K562 (cell line): ENCODE data around the gene HIVEP1. TPM values are rescaled to one million over a fixed set of nuclear protein-coding genes. Genes with fewer than 3 reads are reported as not detected.

Source experiments
- ATAC-seq: fragments of 200-7000 bp; cut with Tn5 transposase; 3 replicates; pipeline ENCODE4 v1.9.1; 2020; ENCODE audit warnings: moderate library complexity
- BruUV-seq: library from RNA; stranded (reverse); fragments of 400-500 nt; replicated peaks from 2 replicates; lab custom pipeline; 2021; lab: Mats Ljungman, UMichigan
- CTCF ChIA-PET: fragments of 300-600 bp; formaldehyde crosslinking; extraction: SDS; loops from one replicate; lab custom pipeline; 2021; ENCODE audit warnings: low intra/inter-chr PET ratio; lab: Yijun Ruan, JAX
- POLR2A ChIA-PET: fragments of 300-600, 350-650 bp; sonication (Branson Sonifier 250); formaldehyde crosslinking; extraction: SDS; loops from one replicate; lab custom pipeline; 2021; ENCODE audit warnings: antibody characterized with exemption, inconsistent platforms; lab: Yijun Ruan, JAX
- DNase-seq, 4 experiments: peaks; one replicate each; pipeline versions ENCODE4 v3.0.0 to v3.0.0-alpha.2; 2011 to 2018; ENCODE audit warnings: low spot score in 3 of 4, mixed read lengths in 3 of 4; ENCODE audit errors: extremely low read depth in 1 of 4
- FAIRE-seq: peaks from 2 replicates; lab custom pipeline; 2011; peaks lifted over from hg19 to GRCh38; lab: Jason Lieb, UNC
- H2AFZ ChIP-seq: 2 replicates; pipeline ENCODE4 v1.6.0; 2011; ENCODE audit warnings: low read depth, low read length, control low read depth, inconsistent platforms
- H3K27ac ChIP-seq: fragments of 200-600 bp; 3 replicates; pipeline ENCODE4 v1.8.0; 2011; ENCODE audit warnings: low read depth, mild to moderate bottlenecking, control low read depth, inconsistent platforms, low read length, moderate library complexity, mixed read lengths; ENCODE audit errors: extremely low read depth
- H3K27me3 ChIP-seq, 2 experiments: fragments of 300-600 bp in 1 of 2; 2 replicates in 1 of 2; 3 replicates in 1 of 2; pipeline versions ENCODE4 v1.6.0 to v1.8.0; 2011; ENCODE audit warnings: inconsistent platforms in 2 of 2, low read length in 2 of 2, mild to moderate bottlenecking in 1 of 2, mixed read lengths in 1 of 2, moderate library complexity in 1 of 2; ENCODE audit not compliant: control insufficient read depth in 2 of 2, insufficient read depth in 2 of 2
- H3K36me3 ChIP-seq: fragments of 300-600 bp; 3 replicates; pipeline ENCODE4 v1.8.0; 2011; ENCODE audit warnings: mild to moderate bottlenecking, low read length, inconsistent platforms; ENCODE audit not compliant: control insufficient read depth, insufficient read depth
- H3K4me1 ChIP-seq, 2 experiments: fragments of 200-600 bp in 1 of 2; replicated peaks in 1 of 2; 2 replicates in 1 of 2; 3 replicates in 1 of 2; pipeline versions ENCODE4 v1.5.1 to v1.8.0; 2011; ENCODE audit warnings: inconsistent platforms in 2 of 2, low read length in 2 of 2, mild to moderate bottlenecking in 1 of 2, mixed read lengths in 1 of 2, moderate library complexity in 1 of 2; ENCODE audit not compliant: control insufficient read depth in 2 of 2, insufficient read depth in 2 of 2
- H3K4me2 ChIP-seq: 2 replicates; pipeline ENCODE4 v1.6.1; 2011; ENCODE audit warnings: low read length, control low read depth, inconsistent platforms, mixed read lengths; ENCODE audit not compliant: insufficient read depth
- H3K4me3 ChIP-seq: fragments of 200-600 bp; sonication (generic), shearing (Covaris generic); 2 replicates; pipeline ENCODE4 v1.5.1; 2016; ENCODE audit warnings: control low read depth, inconsistent platforms
- H3K79me2 ChIP-seq: fragments of 200-600 bp; 3 replicates; pipeline ENCODE4 v1.8.0; 2011; ENCODE audit warnings: low read length, inconsistent platforms; ENCODE audit not compliant: control insufficient read depth, insufficient read depth
- H3K9ac ChIP-seq, 2 experiments: 2 replicates each; pipeline versions ENCODE4 v1.6.0 to v1.6.1; 2011; ENCODE audit warnings: low read depth in 2 of 2, low read length in 2 of 2, control low read depth in 1 of 2, inconsistent platforms in 1 of 2, mild to moderate bottlenecking in 1 of 2, mixed read lengths in 1 of 2; ENCODE audit not compliant: insufficient read depth in 1 of 2
- H3K9me1 ChIP-seq: one replicate; pipeline ENCODE4 v1.6.0; 2011; ENCODE audit warnings: inconsistent platforms, mild to moderate bottlenecking, low read length, moderate library complexity; ENCODE audit not compliant: control insufficient read depth, insufficient read depth
- H3K9me3 ChIP-seq: replicated peaks from 2 replicates; pipeline ENCODE4 v1.5.1; 2011; ENCODE audit warnings: low read depth, low read length, inconsistent platforms; ENCODE audit not compliant: control insufficient read depth, insufficient read depth
- H4K20me1 ChIP-seq: replicated peaks from 2 replicates; pipeline ENCODE4 v1.6.1; 2011; ENCODE audit warnings: low read length, inconsistent platforms, mixed read lengths; ENCODE audit not compliant: control insufficient read depth, insufficient read depth
- ILK ChIP-seq: fragments of 450-650 bp; IDR thresholded peaks from 2 replicates; pipeline ENCODE4 v1.6.1; 2016; ENCODE audit warnings: missing genetic modification characterization, low read depth, mild to moderate bottlenecking, missing compliant biosample characterization, moderate library complexity, borderline replicate concordance
- L3MBTL2 ChIP-seq: fragments of 450-650 bp; IDR thresholded peaks from 2 replicates; pipeline ENCODE4 v1.6.1; 2016; ENCODE audit warnings: mild to moderate bottlenecking, moderate library complexity
- SRSF7 ChIP-seq: fragments of 200-400 bp; formaldehyde crosslinking; optimal IDR thresholded peaks from 2 replicates; pipeline ENCODE3; 2017; ENCODE audit warnings: mild to moderate bottlenecking, low read depth, low read length
- ZNF280B ChIP-seq: fragments of 250-450 bp; sonication (Bioruptor Pico); IDR thresholded peaks from 2 replicates; pipeline ENCODE4 v1.5.1; 2021; ENCODE audit warnings: mild to moderate bottlenecking
- ZNF3 ChIP-seq: fragments of 250-450 bp; sonication (Bioruptor Pico); IDR thresholded peaks from 2 replicates; pipeline ENCODE4 v1.5.0; 2021; ENCODE audit warnings: mild to moderate bottlenecking, moderate library complexity
- WGBS: fragments of 100-300 bp; shearing (Covaris generic); methylation state at CpG from one replicate; pipeline ENCODE4 v1.1.6; 2016; ENCODE audit warnings: low coverage, mixed read lengths; ENCODE audit not compliant: insufficient coverage; ENCODE audit errors: missing lambda C conversion rate; 5-methylcytosine and 5-hydroxymethylcytosine counted together
- in situ Hi-C: fragments of 300-500 bp; cut with MboI; formaldehyde crosslinking; loops from 4 replicates; pipeline ENCODE4 v1.15.0; 2018; ENCODE audit warnings: inconsistent platforms, mixed read lengths
- intact Hi-C: fragments of 100-400 bp; cut with micrococcal nuclease; formaldehyde crosslinking; loops from 2 replicates; pipeline ENCODE4 v1.14.2; 2022
- polyA plus RNA-seq, 8 experiments: library from polyadenylated mRNA; depleted of rRNA in 4 of 8; stranded (reverse) in 5 of 8; unstranded in 3 of 8; fragments of >200 nt; fragmentation: Nextera tagmentation in 2 of 8; fragmentation: Illumina TruSeq in 1 of 8; extraction: Ambion mirVana in 2 of 8; extraction: Trizol in 1 of 8; gene quantifications; 2 replicates each; pipeline versions ENCODE4 v1.2.1 to v1.2.3, GENCODE V29; 2011 to 2014; ENCODE audit warnings: inconsistent platforms in 1 of 8, missing spikeins in 1 of 8
- total RNA-seq, 7 experiments: library from RNA; depleted of rRNA in 6 of 7; stranded (reverse); fragments of >200 nt in 6 of 7; fragmentation: Illumina TruSeq in 2 of 7; extraction: Trizol in 2 of 7; gene quantifications; 2 replicates each; pipeline versions ENCODE4 v1.2.1 to v1.2.3, GENCODE V29; 2011 to 2021; ENCODE audit warnings: low replicate concordance in 1 of 7
- TF ChIP-seq, protein P1 (sequence below), 2 experiments: fragments of 450-650 bp; IDR thresholded peaks; 2 replicates each; pipeline ENCODE4 v1.6.1; 2018; ENCODE audit warnings: mild to moderate bottlenecking in 2 of 2, low read depth in 1 of 2; ENCODE audit not compliant: partially characterized antibody in 2 of 2

The HIVEP1 gene
- total and polyA plus RNA-seq, 9 of the 15 experiments (the other 6 are each of a cell fraction or from before 2014, with no cell fraction given), result 6.0 to 33.3 (median 21.7) TPM

DNA sequence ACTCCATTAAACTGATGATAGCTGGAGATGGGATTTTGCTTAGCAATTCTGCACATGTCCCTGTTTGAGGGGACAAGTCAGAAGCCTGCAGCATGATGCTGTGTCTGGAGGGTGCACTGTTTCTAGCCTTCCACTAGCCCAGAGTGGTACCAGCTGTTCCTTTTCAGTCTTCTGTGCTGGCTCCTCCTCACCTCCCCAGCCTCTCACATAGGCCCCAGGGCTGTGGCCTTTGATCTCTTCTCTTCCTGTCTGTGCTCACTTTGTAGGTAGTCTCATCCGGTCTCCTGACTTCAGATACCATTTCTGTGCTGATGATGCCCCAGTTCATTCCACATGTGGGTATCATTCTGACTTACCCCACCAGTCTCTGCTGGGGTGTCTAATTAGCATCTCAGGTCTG, 126.3 kb downstream of the HIVEP1 start (continued):
- TF ChIP-seq, protein P1, sequence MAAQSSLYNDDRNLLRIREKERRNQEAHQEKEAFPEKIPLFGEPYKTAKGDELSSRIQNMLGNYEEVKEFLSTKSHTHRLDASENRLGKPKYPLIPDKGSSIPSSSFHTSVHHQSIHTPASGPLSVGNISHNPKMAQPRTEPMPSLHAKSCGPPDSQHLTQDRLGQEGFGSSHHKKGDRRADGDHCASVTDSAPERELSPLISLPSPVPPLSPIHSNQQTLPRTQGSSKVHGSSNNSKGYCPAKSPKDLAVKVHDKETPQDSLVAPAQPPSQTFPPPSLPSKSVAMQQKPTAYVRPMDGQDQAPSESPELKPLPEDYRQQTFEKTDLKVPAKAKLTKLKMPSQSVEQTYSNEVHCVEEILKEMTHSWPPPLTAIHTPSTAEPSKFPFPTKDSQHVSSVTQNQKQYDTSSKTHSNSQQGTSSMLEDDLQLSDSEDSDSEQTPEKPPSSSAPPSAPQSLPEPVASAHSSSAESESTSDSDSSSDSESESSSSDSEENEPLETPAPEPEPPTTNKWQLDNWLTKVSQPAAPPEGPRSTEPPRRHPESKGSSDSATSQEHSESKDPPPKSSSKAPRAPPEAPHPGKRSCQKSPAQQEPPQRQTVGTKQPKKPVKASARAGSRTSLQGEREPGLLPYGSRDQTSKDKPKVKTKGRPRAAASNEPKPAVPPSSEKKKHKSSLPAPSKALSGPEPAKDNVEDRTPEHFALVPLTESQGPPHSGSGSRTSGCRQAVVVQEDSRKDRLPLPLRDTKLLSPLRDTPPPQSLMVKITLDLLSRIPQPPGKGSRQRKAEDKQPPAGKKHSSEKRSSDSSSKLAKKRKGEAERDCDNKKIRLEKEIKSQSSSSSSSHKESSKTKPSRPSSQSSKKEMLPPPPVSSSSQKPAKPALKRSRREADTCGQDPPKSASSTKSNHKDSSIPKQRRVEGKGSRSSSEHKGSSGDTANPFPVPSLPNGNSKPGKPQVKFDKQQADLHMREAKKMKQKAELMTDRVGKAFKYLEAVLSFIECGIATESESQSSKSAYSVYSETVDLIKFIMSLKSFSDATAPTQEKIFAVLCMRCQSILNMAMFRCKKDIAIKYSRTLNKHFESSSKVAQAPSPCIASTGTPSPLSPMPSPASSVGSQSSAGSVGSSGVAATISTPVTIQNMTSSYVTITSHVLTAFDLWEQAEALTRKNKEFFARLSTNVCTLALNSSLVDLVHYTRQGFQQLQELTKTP (IDR thresholded peaks at IDR 0.05; ENCODE audit: low read depth in 1 of 2, partially characterized antibody in 2 of 2), result no peak

DNA sequence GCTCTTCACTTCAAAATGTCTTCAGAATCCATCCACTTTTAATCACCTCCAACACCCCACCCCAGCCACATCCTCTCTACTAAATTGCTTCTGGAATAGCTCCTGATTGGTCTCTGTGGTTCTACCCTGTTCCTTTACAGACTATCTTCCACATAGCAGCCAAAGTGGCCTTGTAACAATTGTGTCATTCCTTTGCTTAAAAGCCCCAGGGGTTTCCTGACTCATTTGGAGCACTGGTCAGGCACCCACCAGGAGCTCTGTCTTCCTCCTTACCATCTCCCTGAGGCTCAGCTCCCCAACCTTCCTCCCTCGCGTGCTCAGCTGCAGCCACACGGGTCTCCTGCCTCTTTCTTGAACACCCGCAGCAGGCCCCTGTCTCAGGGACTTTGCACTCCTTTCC, 126.8 kb downstream of the HIVEP1 start:
- intact Hi-C loops (no loop called here), in situ Hi-C loops (no loop called here)
- FAIRE-seq (no peak), ATAC-seq (no peak), DNase-seq (no peak)
- BruUV-seq, result no TSS peak
- 93% methylated on average over 3 of the region's 4 CpGs for WGBS
- Histone ChIP-seq H3K36me3 (peaks cover 58% of the 10 kb centered on the region), H3K27ac (no peak overlapping the region), H3K4me3 (no peak overlapping the region), H3K9me1 (no peaks in the 10 kb centered on the region), H3K4me2 (no peak overlapping the region), H3K27me3 (no peaks in the 10 kb centered on the region), H3K9ac (no peak overlapping the region), H4K20me1 (no peaks in the 10 kb centered on the region), H2AFZ (no peak overlapping the region), H3K4me1 (no peaks in the 10 kb centered on the region), H3K79me2 (no peaks in the 10 kb centered on the region), H3K9me3 (no peaks in the 10 kb centered on the region; the same call in 1 of the 2 replicates)
- CTCF ChIA-PET, result no interaction called here
- POLR2A ChIA-PET, result no interaction called here
- no peak for TF ChIP-seq SRSF7
- no peak for TF ChIP-seq ILK (tag)
- TF ChIP-seq ZNF3 (CRISPR knock-in tag), result no peak
- TF ChIP-seq ZNF280B (CRISPR knock-in tag), result no peak
- no peak for TF ChIP-seq L3MBTL2
